ENCODE data around the gene VPS13D.

The VPS13D gene

DNA sequence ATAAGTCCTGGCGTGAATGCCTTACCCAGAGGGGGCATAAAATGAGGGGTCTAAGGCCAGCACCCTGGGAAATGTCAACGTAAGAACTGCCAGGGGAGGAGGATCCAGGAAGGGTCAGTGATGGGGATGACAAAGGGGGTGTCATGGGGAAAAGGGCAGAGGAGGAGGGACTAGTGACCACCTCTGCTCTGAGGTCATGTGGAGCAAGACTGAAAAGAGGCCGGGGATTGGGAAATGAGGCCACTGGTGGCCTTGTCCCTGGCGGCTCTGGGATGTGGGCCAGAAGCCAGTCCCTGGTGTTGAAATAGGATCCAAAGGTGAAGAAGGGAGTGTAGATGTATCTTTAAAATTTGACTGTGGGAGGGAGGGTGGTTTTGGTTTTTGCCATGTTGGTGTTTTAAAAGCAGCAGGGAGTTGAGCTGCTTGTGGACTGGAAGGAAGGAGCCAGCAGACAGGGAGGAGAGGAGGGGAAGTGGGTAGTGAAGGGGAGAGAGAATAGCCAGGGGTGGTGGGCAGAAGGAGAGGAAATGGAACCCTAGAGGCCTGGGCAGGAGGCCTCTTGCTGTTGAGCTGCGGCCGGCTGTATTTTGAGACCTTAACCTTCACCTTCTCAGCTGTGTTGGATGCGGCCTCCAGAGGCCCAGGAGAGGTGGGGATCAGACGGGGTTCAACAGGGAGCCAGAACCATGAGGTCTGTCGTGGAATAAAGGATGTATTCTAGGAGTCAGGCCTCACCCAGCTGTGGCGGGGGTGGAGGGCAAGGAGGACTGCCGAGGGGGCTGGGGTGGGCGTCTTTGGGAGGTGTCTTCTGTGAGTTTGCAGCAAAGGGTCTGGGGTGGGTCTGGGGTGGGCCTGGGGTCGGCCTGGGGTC is 295.7 kb downstream of the VPS13D start:
- TF ChIP-seq, protein P1, sequence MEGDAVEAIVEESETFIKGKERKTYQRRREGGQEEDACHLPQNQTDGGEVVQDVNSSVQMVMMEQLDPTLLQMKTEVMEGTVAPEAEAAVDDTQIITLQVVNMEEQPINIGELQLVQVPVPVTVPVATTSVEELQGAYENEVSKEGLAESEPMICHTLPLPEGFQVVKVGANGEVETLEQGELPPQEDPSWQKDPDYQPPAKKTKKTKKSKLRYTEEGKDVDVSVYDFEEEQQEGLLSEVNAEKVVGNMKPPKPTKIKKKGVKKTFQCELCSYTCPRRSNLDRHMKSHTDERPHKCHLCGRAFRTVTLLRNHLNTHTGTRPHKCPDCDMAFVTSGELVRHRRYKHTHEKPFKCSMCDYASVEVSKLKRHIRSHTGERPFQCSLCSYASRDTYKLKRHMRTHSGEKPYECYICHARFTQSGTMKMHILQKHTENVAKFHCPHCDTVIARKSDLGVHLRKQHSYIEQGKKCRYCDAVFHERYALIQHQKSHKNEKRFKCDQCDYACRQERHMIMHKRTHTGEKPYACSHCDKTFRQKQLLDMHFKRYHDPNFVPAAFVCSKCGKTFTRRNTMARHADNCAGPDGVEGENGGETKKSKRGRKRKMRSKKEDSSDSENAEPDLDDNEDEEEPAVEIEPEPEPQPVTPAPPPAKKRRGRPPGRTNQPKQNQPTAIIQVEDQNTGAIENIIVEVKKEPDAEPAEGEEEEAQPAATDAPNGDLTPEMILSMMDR (IDR thresholded peaks at IDR 0.05; ENCODE audit: low read depth, low read length): no peak
- DNase-seq (ENCODE audit: low read depth, low spot score): peak; percentile 34
- H3K4me3 ChIP-seq (ENCODE audit: low read depth, low read length): no peak overlapping the region
- in situ Hi-C loops (cut with HindIII; ENCODE audit: low sequenced_read_pairs): no loop called here

DNA sequence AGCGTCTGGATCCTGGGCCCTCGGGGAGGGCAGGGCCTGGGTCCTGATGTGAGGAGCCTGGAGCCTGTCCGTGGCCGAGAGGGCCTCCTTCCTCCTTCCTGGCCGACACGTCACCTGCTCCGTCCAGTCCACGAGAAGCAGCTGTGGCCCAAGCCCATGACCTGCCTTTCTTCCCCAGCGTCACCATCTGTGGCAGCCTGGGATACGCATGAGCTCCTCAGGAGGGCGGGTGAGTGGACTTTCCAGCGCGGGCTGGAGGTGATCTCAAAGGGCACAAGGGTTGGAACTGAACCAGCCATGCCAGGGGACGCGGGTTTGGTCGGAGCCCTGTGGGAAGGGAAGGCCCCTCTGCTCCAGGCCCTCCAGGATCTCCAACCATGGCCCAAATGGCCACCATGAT is 297.7 kb downstream of the VPS13D start:
- no peak overlapping the region for H3K4me3 ChIP-seq (ENCODE audit: low read depth, low read length)
- no peak for DNase-seq (ENCODE audit: low read depth, low spot score)
- TF ChIP-seq, protein P1 (IDR thresholded peaks at IDR 0.05; ENCODE audit: low read depth, low read length): no peak
- in situ Hi-C loops (cut with HindIII; ENCODE audit: low sequenced_read_pairs): no loop called here

DNA sequence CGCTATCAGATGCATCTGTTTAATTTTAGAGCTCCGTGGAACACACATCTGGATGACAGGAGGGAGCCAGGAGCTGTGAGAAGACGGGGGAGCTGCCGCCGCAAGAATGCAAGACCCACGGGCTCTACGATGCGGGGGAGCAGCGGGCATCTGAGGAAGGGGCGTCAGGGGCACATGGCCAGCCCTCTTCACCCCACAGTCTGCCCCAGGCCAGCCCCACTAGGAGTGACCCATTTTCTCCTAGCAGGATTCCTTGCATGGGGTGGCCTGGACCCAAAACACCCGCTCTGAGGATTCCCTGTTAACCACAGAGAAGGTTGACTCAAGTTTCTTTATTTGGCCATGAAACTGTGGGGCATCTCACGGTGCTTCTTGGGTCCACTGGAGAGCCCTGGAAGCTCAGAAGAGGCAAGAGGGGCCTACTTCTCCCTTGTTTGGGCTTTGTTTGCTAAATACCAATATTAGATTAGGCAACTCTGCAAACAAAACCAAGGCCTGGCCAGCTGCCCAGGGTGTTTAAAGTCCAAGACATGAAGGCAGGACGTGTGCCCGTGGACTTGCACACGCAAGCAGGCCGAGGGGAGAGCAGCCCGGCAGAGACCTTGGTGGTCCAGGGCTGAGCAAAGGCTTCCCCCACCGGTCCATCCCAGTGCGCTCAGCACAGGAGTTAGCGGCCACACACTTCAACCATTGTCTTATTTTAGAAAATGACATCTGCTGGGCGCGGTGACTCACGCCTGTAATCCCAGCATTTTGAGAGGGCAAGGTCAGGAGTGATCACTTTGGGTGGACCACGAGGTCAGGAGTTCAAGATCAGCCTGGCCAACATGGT is 298.4 kb downstream of the VPS13D start:
- TF ChIP-seq, protein P1 (IDR thresholded peaks at IDR 0.05; ENCODE audit: low read depth, low read length): no peak
- in situ Hi-C loops (cut with HindIII; ENCODE audit: low sequenced_read_pairs): no loop called here
- DNase-seq (ENCODE audit: low read depth, low spot score): peak; percentile 13
- H3K4me3 ChIP-seq (ENCODE audit: low read depth, low read length): no peak overlapping the region

DNA sequence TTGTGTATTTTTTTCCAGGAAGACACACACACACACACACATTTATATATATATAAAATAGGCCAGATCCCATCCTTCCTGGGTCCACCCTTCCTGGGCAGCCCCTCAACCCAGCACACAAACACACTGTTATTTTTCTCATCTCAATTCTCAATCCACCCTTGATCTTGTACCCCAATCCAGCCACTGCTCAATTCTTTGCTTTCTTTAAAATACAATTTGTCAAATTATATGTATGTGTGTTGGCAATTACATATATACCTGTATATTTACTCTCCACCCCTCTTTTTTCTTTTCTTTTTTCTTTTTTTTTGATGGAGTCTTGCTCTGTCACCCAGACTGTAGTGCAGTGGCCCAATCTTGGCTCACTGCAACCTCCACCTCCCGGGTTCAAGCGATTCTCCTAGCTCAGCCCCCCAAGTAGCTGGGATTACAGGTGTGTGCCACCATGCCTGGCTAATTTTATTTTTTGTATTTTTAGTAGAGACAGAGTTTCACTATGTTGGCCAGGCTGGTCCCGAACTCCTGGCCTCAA is 299.9 kb downstream of the VPS13D start:
- in situ Hi-C loops (cut with HindIII; ENCODE audit: low sequenced_read_pairs): no loop called here

DNA sequence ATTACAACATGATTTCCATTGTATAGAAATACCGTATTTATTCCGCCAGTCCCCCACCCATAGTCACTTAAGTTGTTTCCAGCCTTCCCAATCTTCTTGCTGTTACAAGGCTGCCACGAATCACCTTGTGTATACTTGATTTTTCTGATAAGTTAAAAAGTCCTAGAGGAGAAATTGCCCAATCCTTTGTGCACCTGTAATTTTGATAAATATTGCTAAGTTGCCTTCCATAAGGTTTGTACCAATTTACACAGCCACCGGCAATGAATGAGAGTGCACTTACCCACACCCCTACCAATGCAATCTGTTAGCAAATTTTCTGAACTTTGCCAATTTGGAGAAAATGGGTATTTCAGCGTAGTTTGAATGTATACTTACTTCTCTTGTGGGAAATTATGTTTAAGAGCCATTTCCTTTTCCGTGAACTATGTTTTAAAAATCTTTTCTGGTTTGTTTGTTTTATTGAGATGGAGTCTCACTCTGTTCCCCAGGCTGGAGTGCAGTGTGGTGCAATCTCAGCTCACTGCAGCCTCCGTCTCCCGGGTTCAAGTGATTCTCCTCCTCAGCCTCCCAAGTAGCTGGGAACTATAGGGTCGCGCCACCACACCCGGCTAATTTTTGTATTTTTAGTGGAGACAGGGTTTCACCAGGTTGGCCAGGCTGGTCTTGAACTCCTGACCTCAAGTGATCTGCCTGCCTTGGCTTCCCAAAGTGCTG is 300.8 kb downstream of the VPS13D start:
- in situ Hi-C loops (cut with HindIII; ENCODE audit: low sequenced_read_pairs): no loop called here
- DNase-seq (ENCODE audit: low read depth, low spot score): no peak
- TF ChIP-seq, protein P1 (IDR thresholded peaks at IDR 0.05; ENCODE audit: low read depth, low read length): no peak
- H3K4me3 ChIP-seq (ENCODE audit: low read depth, low read length): no peak overlapping the region

More for the DNA sequence above, 299.9 kb downstream of the VPS13D start:
- H3K4me3 ChIP-seq (ENCODE audit: low read depth, low read length): no peak overlapping the region
- TF ChIP-seq, protein P1 (IDR thresholded peaks at IDR 0.05; ENCODE audit: low read depth, low read length): no peak
- no peak for DNase-seq (ENCODE audit: low read depth, low spot score)

DNA sequence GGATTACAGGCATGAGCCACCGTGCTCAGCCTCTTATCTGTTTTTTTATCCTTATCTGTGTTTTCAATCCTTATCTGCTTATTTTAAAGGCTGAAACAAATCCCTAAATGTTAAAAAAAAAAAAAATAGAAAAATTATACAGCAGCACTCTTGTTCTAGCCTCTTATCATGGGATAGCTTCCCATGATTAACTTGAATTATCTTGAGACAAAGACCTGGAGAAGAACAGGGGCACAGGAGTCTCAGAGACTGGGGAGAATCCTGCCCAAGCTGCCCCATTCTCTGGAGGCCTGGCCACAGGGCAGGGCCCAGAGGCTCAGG is 301.3 kb downstream of the VPS13D start:
- DNase-seq (ENCODE audit: low read depth, low spot score): no peak
- in situ Hi-C loops (cut with HindIII; ENCODE audit: low sequenced_read_pairs): no loop called here
- H3K4me3 ChIP-seq (ENCODE audit: low read depth, low read length): no peak overlapping the region
- TF ChIP-seq, protein P1 (IDR thresholded peaks at IDR 0.05; ENCODE audit: low read depth, low read length): no peak
